ENCODE measurements around the gene DPF3. TPM values are rescaled to one million over a fixed set of nuclear protein-coding genes. Genes with fewer than 3 reads are reported as not detected.

Gene DPF3
- total and polyA plus RNA-seq, 4 donors: 0.17 to 3.9 (median 0.52) TPM

- Histone ChIP-seq H3K9ac (ENCODE audit: insufficient read depth in 1 of 2, low read length in 2 of 2) (no peak overlapping the region), H3K27me3 (ENCODE audit: control insufficient read depth in 3 of 3, insufficient read depth in 3 of 3, low read length in 2 of 3) (no peaks in the 10 kb centered on the region), H3K36me3 (ENCODE audit: control insufficient read depth in 4 of 4, insufficient read depth in 4 of 4, low read length in 4 of 4) (no peaks in the 10 kb centered on the region), H3K9me3 (ENCODE audit: control insufficient read depth in 4 of 4, insufficient read depth in 3 of 4, low read length in 3 of 4) (peaks cover 0 to 7% (median 0%) of the 10 kb centered on the region in 4 donors), H3K27ac (ENCODE audit: low read depth in 1 of 2, low read length in 1 of 2) (no peak overlapping the region), H3K4me1 (ENCODE audit: control insufficient read depth in 5 of 5, insufficient read depth in 5 of 5, low read length in 5 of 5) (peaks cover 0 to 18% (median 3%) of the 10 kb centered on the region in 5 donors), H3K4me3 (no peak overlapping the region)
- DNase-seq (no peak), ATAC-seq (ENCODE audit: insufficient read depth, low FRiP score) (no peak)
- WGBS, 2 donors: 73 to 76% methylated on average over 5 of the region's 5 CpGs
- TF ChIP-seq CTCF (IDR thresholded peaks at IDR 0.05; ENCODE audit: control extremely low read depth, extremely low read depth): no peak
Observed at GRCh38 chr14:72645706-72646105, 248.2 kb downstream of the DPF3 start.

- WGBS, 2 donors: 94% methylated on average over 4 of the region's 4 CpGs
- Histone ChIP-seq H3K36me3 (ENCODE audit: control insufficient read depth in 4 of 4, insufficient read depth in 4 of 4, low read length in 4 of 4) (no peaks in the 10 kb centered on the region), H3K9me3 (ENCODE audit: control insufficient read depth in 4 of 4, insufficient read depth in 3 of 4, low read length in 3 of 4) (peaks cover 0 to 7% (median 0%) of the 10 kb centered on the region in 4 donors), H3K4me3 (no peak overlapping the region), H3K4me1 (ENCODE audit: control insufficient read depth in 5 of 5, insufficient read depth in 5 of 5, low read length in 5 of 5) (peaks cover 0 to 10% (median 3%) of the 10 kb centered on the region in 5 donors), H3K27me3 (ENCODE audit: control insufficient read depth in 3 of 3, insufficient read depth in 3 of 3, low read length in 2 of 3) (no peaks in the 10 kb centered on the region), H3K27ac (ENCODE audit: low read depth in 1 of 2, low read length in 1 of 2) (no peak overlapping the region), H3K9ac (ENCODE audit: insufficient read depth in 1 of 2, low read length in 2 of 2) (no peak overlapping the region)
- ATAC-seq (ENCODE audit: insufficient read depth, low FRiP score) (no peak), DNase-seq (no peak)
- TF ChIP-seq CTCF (IDR thresholded peaks at IDR 0.05; ENCODE audit: control extremely low read depth, extremely low read depth): no peak
Observed at GRCh38 chr14:72644758-72645489, 249.0 kb downstream of the DPF3 start.

- H3K9me3 ChIP-seq (ENCODE audit: control insufficient read depth in 4 of 4, insufficient read depth in 3 of 4, low read length in 3 of 4): peaks cover 0 to 11% (median 2%) of the 10 kb centered on the region in 4 donors
- TF ChIP-seq CTCF (IDR thresholded peaks at IDR 0.05; ENCODE audit: control extremely low read depth, extremely low read depth): no peak
- no peak overlapping the region for H3K9ac ChIP-seq (ENCODE audit: insufficient read depth in 1 of 2, low read length in 2 of 2)
- no peak overlapping the region for H3K27ac ChIP-seq (ENCODE audit: low read depth in 1 of 2, low read length in 1 of 2)
- no peak for ATAC-seq (ENCODE audit: insufficient read depth, low FRiP score)
- peaks cover 0 to 8% (median 3%) of the 10 kb centered on the region in 5 donors for H3K4me1 ChIP-seq (ENCODE audit: control insufficient read depth in 5 of 5, insufficient read depth in 5 of 5, low read length in 5 of 5)
- H3K4me3 ChIP-seq: no peak overlapping the region
- H3K27me3 ChIP-seq (ENCODE audit: control insufficient read depth in 3 of 3, insufficient read depth in 3 of 3, low read length in 2 of 3): no peaks in the 10 kb centered on the region
- no peak for DNase-seq
- WGBS, 2 donors: 79 to 85% methylated on average over 6 of the region's 6 CpGs
- H3K36me3 ChIP-seq (ENCODE audit: control insufficient read depth in 4 of 4, insufficient read depth in 4 of 4, low read length in 4 of 4): no peaks in the 10 kb centered on the region
Observed at GRCh38 chr14:72644038-72644437, 249.9 kb downstream of the DPF3 start.

All from lung (tissue), 12 donors.